ENCODE measurements around the gene KSR2.

The KSR2 gene

GRCh38 chr12:117574655-117575054, 394.1 kb downstream of the KSR2 start:
- H3K27ac ChIP-seq = no peak overlapping the region
- ChIA-PET CTCF (no interaction called here), POLR2A (ENCODE audit: low non-redundant PET) (no interaction called here)
- no peak for TF ChIP-seq CTCF (conservative IDR thresholded peaks at IDR 0.05; ENCODE audit: low read depth)
- DNase-seq (ENCODE audit: low spot score) = no peak

DNA sequence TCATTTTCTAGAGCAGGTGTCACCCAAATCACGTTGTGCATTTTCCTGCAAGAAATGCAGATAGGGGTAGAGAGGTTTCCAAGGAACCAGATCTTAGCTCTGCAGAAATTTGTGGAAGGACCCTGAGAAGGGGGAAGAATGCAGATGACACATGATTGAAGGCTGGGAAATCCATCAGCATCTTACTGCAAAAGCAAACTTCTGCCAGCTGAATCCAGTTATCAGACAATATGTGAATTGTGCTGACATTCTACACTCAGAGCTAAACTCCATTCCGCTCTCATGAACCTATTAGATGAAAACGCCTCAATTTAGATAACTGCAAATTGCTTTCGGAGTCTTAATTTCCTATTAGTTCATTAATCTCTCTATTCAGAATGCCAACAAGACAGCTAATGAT, 396.0 kb downstream of the KSR2 start:
- no peak for TF ChIP-seq CTCF (conservative IDR thresholded peaks at IDR 0.05; ENCODE audit: low read depth)
- no peak overlapping the region for H3K27ac ChIP-seq
- DNase-seq (ENCODE audit: low spot score) = no peak
- POLR2A ChIA-PET (ENCODE audit: low non-redundant PET) = interaction anchor here (0.6 kb wide), 1 partner anchor 11 kb away, joined by 3 read pairs; no protein-coding TSS in a partner anchor
- CTCF ChIA-PET = no interaction called here

DNA sequence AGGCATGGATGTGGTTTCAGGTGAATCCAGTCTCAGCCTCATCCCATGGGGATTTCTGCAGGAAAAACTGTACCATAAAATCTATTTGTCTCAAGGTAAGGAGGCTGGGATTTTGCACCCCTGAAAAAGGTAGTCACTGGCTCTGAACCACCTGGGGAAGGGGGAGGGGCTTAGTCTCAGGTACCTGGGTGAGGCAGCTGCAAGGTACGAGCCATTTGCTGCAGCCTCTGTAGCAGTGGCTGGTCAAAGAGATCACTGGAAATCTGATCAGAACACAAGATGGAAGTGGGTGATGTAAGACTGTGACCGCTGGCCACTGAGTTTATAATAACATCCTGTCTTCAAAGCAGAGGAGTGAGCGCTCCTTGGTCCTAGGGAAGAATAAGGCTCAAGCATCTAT, 397.5 kb downstream of the KSR2 start:
- no peak for DNase-seq (ENCODE audit: low spot score)
- POLR2A ChIA-PET (ENCODE audit: low non-redundant PET) = no interaction called here
- H3K27ac ChIP-seq = no peak overlapping the region
- CTCF ChIA-PET = no interaction called here
- TF ChIP-seq CTCF (conservative IDR thresholded peaks at IDR 0.05; ENCODE audit: low read depth) = no peak

DNA sequence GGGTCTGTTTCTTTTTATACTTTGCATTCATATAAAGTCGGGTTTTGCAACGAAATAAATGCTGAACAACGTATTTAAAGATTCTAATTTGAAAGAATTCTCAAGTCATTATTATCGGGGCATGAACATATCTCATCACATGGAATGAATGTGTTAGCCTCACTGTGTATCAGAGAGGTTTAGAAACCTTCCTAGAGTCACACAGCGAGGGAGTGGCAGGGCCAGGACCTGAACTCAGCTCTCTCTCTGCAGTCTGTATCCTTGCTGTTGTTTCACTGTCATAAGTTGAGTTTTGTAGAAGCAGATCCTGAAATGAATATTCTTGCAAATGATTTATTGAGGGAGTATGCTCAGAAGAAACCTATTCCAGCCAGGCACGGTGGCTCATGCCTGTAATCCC, 398.2 kb downstream of the KSR2 start:
- POLR2A ChIA-PET (ENCODE audit: low non-redundant PET) = no interaction called here
- no peak overlapping the region for H3K27ac ChIP-seq
- DNase-seq (ENCODE audit: low spot score) = no peak
- TF ChIP-seq CTCF (conservative IDR thresholded peaks at IDR 0.05; ENCODE audit: low read depth) = no peak
- CTCF ChIA-PET = no interaction called here

- no peak for DNase-seq (ENCODE audit: low spot score)
- H3K27ac ChIP-seq = no peak overlapping the region
- ChIA-PET POLR2A (ENCODE audit: low non-redundant PET) (no interaction called here), CTCF (no interaction called here)
- no peak for TF ChIP-seq CTCF (conservative IDR thresholded peaks at IDR 0.05; ENCODE audit: low read depth)
Observed at GRCh38 chr12:117567644-117568216, 401.1 kb downstream of the KSR2 start.

GRCh38 chr12:117564881-117565280, 403.9 kb downstream of the KSR2 start:
- POLR2A ChIA-PET (ENCODE audit: low non-redundant PET) = no interaction called here
- no peak overlapping the region for H3K27ac ChIP-seq
- DNase-seq (ENCODE audit: low spot score) = no peak
- CTCF ChIA-PET = no interaction called here
- TF ChIP-seq CTCF (conservative IDR thresholded peaks at IDR 0.05; ENCODE audit: low read depth) = no peak

DNA sequence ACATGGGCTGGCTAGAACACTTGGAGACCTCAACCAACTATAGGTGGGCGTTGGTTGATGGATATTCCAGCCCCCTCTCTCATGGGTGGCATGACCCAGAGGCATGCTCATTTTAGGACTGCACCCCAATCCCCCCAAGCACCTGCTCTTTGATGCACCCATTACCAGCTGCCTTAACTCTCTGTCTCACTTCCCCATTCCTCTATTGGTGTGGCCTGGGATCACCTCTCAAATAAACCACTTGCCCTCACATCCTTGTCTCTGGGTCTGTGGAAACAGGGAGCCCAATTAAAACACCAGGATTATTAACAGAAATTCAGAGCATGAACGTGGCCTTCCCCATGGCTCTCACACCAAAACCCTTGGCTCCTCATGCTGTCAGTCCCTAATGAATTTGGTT, 405.1 kb downstream of the KSR2 start:
- TF ChIP-seq CTCF (conservative IDR thresholded peaks at IDR 0.05; ENCODE audit: low read depth) = no peak
- no peak overlapping the region for H3K27ac ChIP-seq
- no peak for DNase-seq (ENCODE audit: low spot score)
- CTCF ChIA-PET = interaction anchor here (0.6 kb wide), 1 partner anchor 327 kb away, joined by 3 read pairs; no protein-coding TSS in a partner anchor
- POLR2A ChIA-PET (ENCODE audit: low non-redundant PET) = no interaction called here

All from RWPE1 (cell line).